MCF 10A (cell line): ENCODE results near the gene FAM234A. TPM values are rescaled to one million over a fixed set of nuclear protein-coding genes. Genes with fewer than 3 reads are reported as not detected.

Source experiments
- BruUV-seq: library from RNA; stranded (reverse); fragments of 400-500 nt; replicated peaks from 2 replicates; lab custom pipeline; 2021; lab: Mats Ljungman, UMichigan
- CTCF ChIA-PET: fragments of 300-600 bp; sonication (Branson Sonifier 250); formaldehyde crosslinking; extraction: SDS; loops from one replicate; lab custom pipeline; 2021; ENCODE audit warnings: antibody characterized with exemption, inconsistent platforms; lab: Yijun Ruan, JAX
- POLR2A ChIA-PET: fragments of 300-600, 350-650 bp; sonication (Branson Sonifier 250); formaldehyde crosslinking; extraction: SDS; loops from one replicate; lab custom pipeline; 2020; ENCODE audit warnings: antibody characterized with exemption, inconsistent platforms; lab: Yijun Ruan, JAX
- DNase-seq: peaks from one replicate; pipeline ENCODE4 v3.0.0-alpha.2; 2018; ENCODE audit not compliant: unreplicated experiment
- H3K27ac Mint-ChIP-seq: one replicate; pipeline ENCODE4 v1.8.0; 2022; ENCODE audit warnings: mild to moderate bottlenecking, low read depth, mixed read lengths; ENCODE audit not compliant: unreplicated experiment
- H3K27me3 Mint-ChIP-seq: one replicate; pipeline ENCODE4 v1.8.0; 2022; ENCODE audit warnings: mixed read lengths; ENCODE audit not compliant: insufficient read depth, unreplicated experiment
- H3K36me3 Mint-ChIP-seq: one replicate; pipeline ENCODE4 v1.8.0; 2022; ENCODE audit warnings: mild to moderate bottlenecking, moderate library complexity, mixed read lengths; ENCODE audit not compliant: insufficient read depth, unreplicated experiment
- H3K4me1 Mint-ChIP-seq: one replicate; pipeline ENCODE4 v1.8.0; 2022; ENCODE audit warnings: mixed read lengths; ENCODE audit not compliant: insufficient read depth, unreplicated experiment
- H3K4me3 Mint-ChIP-seq: one replicate; pipeline ENCODE4 v1.8.0; 2022; ENCODE audit warnings: mild to moderate bottlenecking, moderate library complexity, mixed read lengths; ENCODE audit not compliant: unreplicated experiment
- H3K9me3 Mint-ChIP-seq: one replicate; pipeline ENCODE4 v1.8.0; 2022; ENCODE audit warnings: mixed read lengths; ENCODE audit not compliant: unreplicated experiment
- CTCF ChIP-seq: fragments of 200-600 bp; IDR thresholded peaks from one replicate; pipeline ENCODE4 v1.8.0; 2022; ENCODE audit warnings: antibody characterized with exemption, mild to moderate bottlenecking; ENCODE audit not compliant: unreplicated experiment
- intact Hi-C: fragments of 100-400 bp; cut with micrococcal nuclease; formaldehyde crosslinking; loops from 2 replicates; pipeline ENCODE4 v1.14.1; 2022
- total RNA-seq: library from RNA; stranded (reverse); gene quantifications from 2 replicates; pipeline ENCODE4 v1.2.3, GENCODE V29; 2022

The FAM234A gene
- total RNA-seq, 1 experiment from 2014 or later: 67.3 TPM

- Mint-ChIP-seq H3K4me3 (no peak overlapping the region), H3K9me3 (no peaks in the 10 kb centered on the region), H3K36me3 (peaks cover 58% of the 10 kb centered on the region), H3K27ac (no peak overlapping the region), H3K27me3 (no peaks in the 10 kb centered on the region), H3K4me1 (peaks cover 13% of the 10 kb centered on the region)
- ChIA-PET CTCF (no interaction called here), POLR2A (no interaction called here)
- intact Hi-C loops: no loop called here
- DNase-seq: no peak
- BruUV-seq: no TSS peak
- no peak for TF ChIP-seq CTCF
These were observed 27.6 kb downstream of the FAM234A start for GRCh38 chr16:262121-262745.

- Mint-ChIP-seq H3K4me1 (peaks cover 14% of the 10 kb centered on the region), H3K27me3 (no peaks in the 10 kb centered on the region), H3K27ac (no peak overlapping the region), H3K9me3 (no peaks in the 10 kb centered on the region), H3K4me3 (no peak overlapping the region), H3K36me3 (peaks cover 48% of the 10 kb centered on the region)
- ChIA-PET CTCF (interaction anchor here (0.6 kb wide), 2 partner anchors 82 to 158 kb away, joined by 3 read pairs; no protein-coding TSS in a partner anchor), POLR2A (no interaction called here)
- DNase-seq: no peak
- no peak for TF ChIP-seq CTCF
- intact Hi-C loops: no loop called here
- BruUV-seq: no TSS peak
These were observed 28.7 kb downstream of the FAM234A start for GRCh38 chr16:263182-263774.

DNA sequence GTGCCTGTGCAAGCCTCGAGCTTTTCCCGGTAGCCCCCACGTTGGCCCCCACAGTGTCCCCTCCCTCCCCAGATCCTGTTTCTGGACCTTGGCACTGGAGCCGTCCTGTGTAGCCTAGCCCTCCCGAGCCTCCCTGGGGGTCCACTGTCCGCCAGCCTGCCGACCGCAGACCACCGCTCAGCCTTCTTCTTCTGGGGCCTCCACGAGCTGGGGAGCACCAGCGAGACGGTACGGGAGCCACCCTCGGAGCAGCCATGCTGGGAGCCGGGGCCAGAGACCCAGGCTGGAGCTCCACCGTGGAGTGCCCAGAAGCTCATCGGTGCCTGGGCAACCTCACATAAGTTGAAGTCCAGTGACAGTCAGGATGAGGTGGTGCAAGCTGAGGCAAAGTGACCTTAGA, 29.3 kb downstream of the FAM234A start:
- ChIA-PET CTCF (interaction anchor here (0.6 kb wide), 1 partner anchor 158 kb away, joined by 3 read pairs; no protein-coding TSS in a partner anchor), POLR2A (interaction anchor here (1.5 kb wide), 1 partner anchor 29 kb away, joined by 6 read pairs; the partner anchor contains the start of gene FAM234A)
- Mint-ChIP-seq H3K36me3 (peaks cover 47% of the 10 kb centered on the region), H3K27ac (no peak overlapping the region), H3K9me3 (no peaks in the 10 kb centered on the region), H3K4me3 (no peak overlapping the region), H3K4me1 (peaks cover 18% of the 10 kb centered on the region), H3K27me3 (no peaks in the 10 kb centered on the region)
- DNase-seq: no peak
- BruUV-seq: no TSS peak
- TF ChIP-seq CTCF: no peak
- intact Hi-C loops: no loop called here

DNA sequence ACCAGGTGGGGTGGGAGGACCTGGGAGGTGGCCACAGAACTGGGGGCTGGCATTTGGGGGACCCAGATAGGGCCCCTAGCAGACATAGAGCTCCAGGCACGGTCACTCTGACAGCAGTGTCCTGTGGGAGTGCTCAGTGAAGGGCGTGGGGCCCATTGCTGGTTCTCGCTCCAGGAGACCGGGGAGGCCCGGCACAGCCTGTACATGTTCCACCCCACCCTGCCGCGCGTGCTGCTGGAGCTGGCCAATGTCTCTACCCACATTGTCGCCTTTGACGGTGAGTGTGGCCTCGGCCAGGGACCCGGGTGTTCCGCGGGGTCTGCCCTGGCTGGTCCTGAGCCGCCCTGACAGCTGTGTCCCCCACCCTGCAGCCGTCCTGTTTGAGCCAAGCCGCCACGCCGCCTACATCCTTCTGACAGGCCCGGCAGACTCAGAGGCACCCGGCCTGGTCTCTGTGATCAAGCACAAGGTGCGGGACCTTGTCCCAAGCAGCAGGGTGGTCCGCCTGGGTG, 29.9 kb downstream of the FAM234A start:
- H3K27ac Mint-ChIP-seq: no peak overlapping the region
- H3K27me3 Mint-ChIP-seq: no peaks in the 10 kb centered on the region
- intact Hi-C loops: no loop called here
- peaks cover 43% of the 10 kb centered on the region for H3K36me3 Mint-ChIP-seq
- TF ChIP-seq CTCF: no peak
- BruUV-seq: no TSS peak
- DNase-seq: no peak
- peaks cover 18% of the 10 kb centered on the region for H3K4me1 Mint-ChIP-seq
- POLR2A ChIA-PET: interaction anchor here (1.5 kb wide), 1 partner anchor 29 kb away, joined by 6 read pairs; the partner anchor contains the start of gene FAM234A
- no peak overlapping the region for H3K4me3 Mint-ChIP-seq
- H3K9me3 Mint-ChIP-seq: no peaks in the 10 kb centered on the region
- CTCF ChIA-PET: no interaction called here
